Smooth muscle cell (in vitro differentiated cells): ENCODE measurements around the gene NHS. TPM values are rescaled to one million over a fixed set of nuclear protein-coding genes. Genes with fewer than 3 reads are reported as not detected.

Experiments
- DNase-seq: peaks from one replicate; lab custom pipeline; 2025; ENCODE audit not compliant: unreplicated experiment; lab: John Stamatoyannopoulos, UW
- H2AFZ ChIP-seq: fragments of 200-600 bp; sonication (generic); 2 replicates; pipeline ENCODE4 v1.6.0; 2016; ENCODE audit warnings: antibody characterized with exemption, low read depth, mild to moderate bottlenecking
- H3F3A ChIP-seq: fragments of 200-600 bp; sonication (generic); 2 replicates; pipeline ENCODE4 v1.6.0; 2017; ENCODE audit warnings: antibody characterized with exemption, low read depth
- H3K27ac ChIP-seq: fragments of 200-600 bp; sonication (generic); 2 replicates; pipeline ENCODE4 v1.5.1; 2016; ENCODE audit warnings: low read depth, mild to moderate bottlenecking
- H3K27me3 ChIP-seq: fragments of 200-600 bp; sonication (generic); 2 replicates; pipeline ENCODE4 v1.6.1; 2016; ENCODE audit warnings: low read depth, mild to moderate bottlenecking
- H3K36me3 ChIP-seq: fragments of 200-600 bp; sonication (generic); 2 replicates; pipeline ENCODE4 v1.5.1; 2016; ENCODE audit warnings: low read depth
- H3K4me1 ChIP-seq: fragments of 200-600 bp; sonication (generic); 2 replicates; pipeline ENCODE4 v1.5.1; 2016; ENCODE audit warnings: low read depth
- H3K4me2 ChIP-seq: fragments of 200-600 bp; sonication (generic); 2 replicates; pipeline ENCODE4 v1.6.0; 2016; ENCODE audit warnings: mild to moderate bottlenecking
- H3K4me3 ChIP-seq: fragments of 200-600 bp; sonication (generic); 2 replicates; pipeline ENCODE4 v1.5.1; 2016; ENCODE audit warnings: mild to moderate bottlenecking
- H3K79me2 ChIP-seq: fragments of 200-600 bp; sonication (generic); 2 replicates; pipeline ENCODE4 v1.6.0; 2016; ENCODE audit warnings: low read depth, mild to moderate bottlenecking
- H3K9ac ChIP-seq: fragments of 200-600 bp; sonication (generic); 2 replicates; pipeline ENCODE4 v1.6.0; 2016; ENCODE audit warnings: low read depth
- H3K9me3 ChIP-seq: fragments of 200-600 bp; sonication (generic); replicated peaks from 2 replicates; pipeline ENCODE4 v1.5.1; 2016; ENCODE audit warnings: low read depth
- H4K20me1 ChIP-seq: fragments of 200-600 bp; sonication (generic); 2 replicates; pipeline ENCODE4 v1.6.0; 2016; ENCODE audit warnings: low read depth
- WGBS: methylation state at CpG from one replicate; pipeline ENCODE4 v1.1.7; 2016; ENCODE audit warnings: low lambda C conversion rate; 5-methylcytosine and 5-hydroxymethylcytosine counted together
- polyA plus RNA-seq: library from polyadenylated mRNA; unstranded; fragments of >200 nt; fragmentation: Nextera tagmentation; extraction: Ambion mirVana; gene quantifications from 2 replicates; pipeline ENCODE4 v1.2.1, GENCODE V29; 2016
- total RNA-seq: library from RNA; depleted of rRNA; stranded (reverse); fragments of >200 nt; gene quantifications from 2 replicates; pipeline ENCODE4 v1.2.3, GENCODE V29; 2014
- TF ChIP-seq, protein P1 (sequence below): fragments of 200-600 bp; sonication (generic); IDR thresholded peaks from 2 replicates; pipeline ENCODE4 v1.5.1; 2017; ENCODE audit warnings: borderline replicate concordance, mild to moderate bottlenecking, antibody characterized with exemption; ENCODE audit not compliant: insufficient read depth, poor library complexity, severe bottlenecking

NHS gene
- total and polyA plus RNA-seq, 2 experiments from 2014 or later = 2.6 to 9.6 TPM

DNA sequence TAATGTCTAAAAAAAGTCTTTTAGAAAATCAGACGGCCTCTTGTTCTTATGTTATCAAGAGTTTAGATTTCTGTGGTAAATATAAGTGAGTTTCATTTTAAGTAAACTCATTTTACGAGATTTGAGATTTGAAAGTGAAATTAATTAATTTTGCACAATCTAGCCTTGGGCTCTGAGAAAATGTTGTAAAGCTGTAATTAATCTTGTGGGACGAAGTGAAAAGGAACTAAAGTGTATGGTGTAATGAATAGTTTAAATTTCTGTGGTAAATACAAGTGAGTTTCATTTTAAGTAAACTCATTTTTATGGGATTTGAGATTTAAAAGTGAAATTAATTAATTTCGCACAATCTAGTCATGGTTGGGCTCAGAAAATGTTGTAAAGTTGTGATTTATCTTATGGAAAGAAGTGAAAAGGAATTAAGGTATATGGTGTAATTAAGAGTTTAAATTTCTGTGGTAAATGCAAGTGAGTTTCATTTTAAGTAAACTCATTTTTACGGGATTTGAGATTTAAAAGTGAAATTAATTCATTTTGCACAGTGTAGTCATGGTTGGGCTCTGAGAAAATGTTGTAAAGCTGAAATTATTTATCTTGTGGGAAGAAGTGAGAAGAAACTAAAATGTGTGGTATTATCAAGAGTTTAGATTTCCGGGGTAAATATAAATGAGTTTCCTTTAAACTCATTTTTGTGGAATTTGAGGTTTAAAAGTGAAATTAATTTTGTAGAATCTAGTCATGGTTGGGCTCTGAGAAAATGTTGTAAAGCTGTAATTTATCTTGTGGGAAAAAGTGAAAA is 363.9 kb downstream of the NHS start:
- no peak for DNase-seq
- Histone ChIP-seq H3K79me2 (peaks cover 5% of the 10 kb centered on the region), H2AFZ (no peak overlapping the region), H3F3A (peaks cover 6% of the 10 kb centered on the region), H3K4me3 (peak overlapping the region; percentile 64), H4K20me1 (peaks cover 4% of the 10 kb centered on the region), H3K9ac (no peak overlapping the region), H3K4me2 (peak overlapping the region; percentile 82), H3K4me1 (no peaks in the 10 kb centered on the region), H3K27ac (no peak overlapping the region), H3K27me3 (no peaks in the 10 kb centered on the region), H3K9me3 (no peaks in the 10 kb centered on the region), H3K36me3 (no peaks in the 10 kb centered on the region)
- TF ChIP-seq, protein P1, sequence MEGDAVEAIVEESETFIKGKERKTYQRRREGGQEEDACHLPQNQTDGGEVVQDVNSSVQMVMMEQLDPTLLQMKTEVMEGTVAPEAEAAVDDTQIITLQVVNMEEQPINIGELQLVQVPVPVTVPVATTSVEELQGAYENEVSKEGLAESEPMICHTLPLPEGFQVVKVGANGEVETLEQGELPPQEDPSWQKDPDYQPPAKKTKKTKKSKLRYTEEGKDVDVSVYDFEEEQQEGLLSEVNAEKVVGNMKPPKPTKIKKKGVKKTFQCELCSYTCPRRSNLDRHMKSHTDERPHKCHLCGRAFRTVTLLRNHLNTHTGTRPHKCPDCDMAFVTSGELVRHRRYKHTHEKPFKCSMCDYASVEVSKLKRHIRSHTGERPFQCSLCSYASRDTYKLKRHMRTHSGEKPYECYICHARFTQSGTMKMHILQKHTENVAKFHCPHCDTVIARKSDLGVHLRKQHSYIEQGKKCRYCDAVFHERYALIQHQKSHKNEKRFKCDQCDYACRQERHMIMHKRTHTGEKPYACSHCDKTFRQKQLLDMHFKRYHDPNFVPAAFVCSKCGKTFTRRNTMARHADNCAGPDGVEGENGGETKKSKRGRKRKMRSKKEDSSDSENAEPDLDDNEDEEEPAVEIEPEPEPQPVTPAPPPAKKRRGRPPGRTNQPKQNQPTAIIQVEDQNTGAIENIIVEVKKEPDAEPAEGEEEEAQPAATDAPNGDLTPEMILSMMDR = no peak
- WGBS = 59% methylated on average over 6 of the region's 6 CpGs

- Histone ChIP-seq H3F3A (peaks cover 6% of the 10 kb centered on the region), H3K9me3 (peaks cover 3% of the 10 kb centered on the region), H3K27ac (no peak overlapping the region), H3K27me3 (no peaks in the 10 kb centered on the region), H2AFZ (no peak overlapping the region), H3K36me3 (no peaks in the 10 kb centered on the region), H4K20me1 (peaks cover 4% of the 10 kb centered on the region), H3K9ac (no peak overlapping the region), H3K4me3 (no peak overlapping the region), H3K79me2 (peaks cover 5% of the 10 kb centered on the region), H3K4me1 (no peaks in the 10 kb centered on the region), H3K4me2 (no peak overlapping the region)
- WGBS = 85% methylated on average over 11 of the region's 11 CpGs
- DNase-seq = no peak
- TF ChIP-seq, protein P1 = no peak
Measured at GRCh38 chrX:17740137-17741122, 365.4 kb downstream of the NHS start.

GRCh38 chrX:17741123-17741511 is 366.1 kb downstream of the NHS start:
- 78% methylated on average over 9 of the region's 9 CpGs for WGBS
- peaks cover 5% of the 10 kb centered on the region for H3K79me2 ChIP-seq
- no peak for DNase-seq

More at GRCh38 chrX:17741123-17741511, 366.1 kb downstream of the NHS start:
- no peak overlapping the region for H3K4me2 ChIP-seq
- H2AFZ ChIP-seq = no peak overlapping the region
- H3K36me3 ChIP-seq = no peaks in the 10 kb centered on the region
- no peaks in the 10 kb centered on the region for H3K4me1 ChIP-seq
- H3K9ac ChIP-seq = no peak overlapping the region
- H3K27ac ChIP-seq = no peak overlapping the region
- TF ChIP-seq, protein P1 = no peak
- H3K4me3 ChIP-seq = no peak overlapping the region
- H3K27me3 ChIP-seq = no peaks in the 10 kb centered on the region
- peaks cover 6% of the 10 kb centered on the region for H3F3A ChIP-seq
- peaks cover 3% of the 10 kb centered on the region for H3K9me3 ChIP-seq
- peaks cover 4% of the 10 kb centered on the region for H4K20me1 ChIP-seq
